SJCRH30 (cell line): ENCODE data around the gene HNRNPR. TPM values are rescaled to one million over a fixed set of nuclear protein-coding genes. Genes with fewer than 3 reads are reported as not detected.
"Not testable (repeated sequence)": the region's sequence is repeated elsewhere in the genome, so short reads cannot be mapped to it uniquely, and the experiment has no call there.

Source experiments
- DNase-seq, 2 experiments: peaks; one replicate each; pipeline ENCODE4 v3.0.0-alpha.2; 2015 to 2020
- H3K27ac ChIP-seq: fragments of 250-450 bp; sonication (Bioruptor Pico); 2 replicates; pipeline ENCODE4 v1.5.1; 2020; ENCODE audit warnings: mild to moderate bottlenecking, moderate library complexity
- H3K27me3 ChIP-seq: fragments of 250-450 bp; sonication (Bioruptor Pico); 2 replicates; pipeline ENCODE4 v1.5.1; 2020; ENCODE audit warnings: mild to moderate bottlenecking, moderate library complexity
- H3K36me3 ChIP-seq: fragments of 250-450 bp; sonication (Bioruptor Pico); 2 replicates; pipeline ENCODE4 v1.5.1; 2020; ENCODE audit warnings: mild to moderate bottlenecking, moderate library complexity
- H3K4me1 ChIP-seq: fragments of 250-450 bp; sonication (Bioruptor Pico); 2 replicates; pipeline ENCODE4 v1.5.1; 2020; ENCODE audit warnings: mild to moderate bottlenecking, moderate library complexity
- H3K4me3 ChIP-seq: fragments of 250-450 bp; sonication (Bioruptor Pico); 2 replicates; pipeline ENCODE4 v1.5.1; 2020; ENCODE audit warnings: mild to moderate bottlenecking, moderate library complexity
- H3K9me3 ChIP-seq: fragments of 250-450 bp; sonication (Bioruptor Pico); replicated peaks from 2 replicates; pipeline ENCODE4 v1.5.1; 2020; ENCODE audit warnings: mild to moderate bottlenecking, moderate library complexity
- total RNA-seq: library from RNA; depleted of rRNA; stranded (reverse); fragments of >200 nt; shearing (Covaris generic); gene quantifications from 2 replicates; pipeline ENCODE4 v1.2.3, GENCODE V29; 2014

The HNRNPR gene
- total RNA-seq, 1 experiment from 2014 or later, result 380 TPM

- not testable (repeated sequence) for H3K9me3 ChIP-seq, H3K4me3 ChIP-seq, DNase-seq, H3K4me1 ChIP-seq, H3K36me3 ChIP-seq, H3K27ac ChIP-seq, H3K27me3 ChIP-seq
These were observed 30.1 kb upstream of the HNRNPR start for GRCh38 chr1:23374079-23374735.

- Histone ChIP-seq H3K4me3 (no peak overlapping the region), H3K27me3 (no peaks in the 10 kb centered on the region), H3K36me3 (no peaks in the 10 kb centered on the region), H3K4me1 (peaks cover 9% of the 10 kb centered on the region), H3K27ac (no peak overlapping the region), H3K9me3 (no peaks in the 10 kb centered on the region)
- DNase-seq, result peak in 1 of 2 experiments; percentile 52
These were observed 28.1 kb upstream of the HNRNPR start for GRCh38 chr1:23371987-23372880.

DNA sequence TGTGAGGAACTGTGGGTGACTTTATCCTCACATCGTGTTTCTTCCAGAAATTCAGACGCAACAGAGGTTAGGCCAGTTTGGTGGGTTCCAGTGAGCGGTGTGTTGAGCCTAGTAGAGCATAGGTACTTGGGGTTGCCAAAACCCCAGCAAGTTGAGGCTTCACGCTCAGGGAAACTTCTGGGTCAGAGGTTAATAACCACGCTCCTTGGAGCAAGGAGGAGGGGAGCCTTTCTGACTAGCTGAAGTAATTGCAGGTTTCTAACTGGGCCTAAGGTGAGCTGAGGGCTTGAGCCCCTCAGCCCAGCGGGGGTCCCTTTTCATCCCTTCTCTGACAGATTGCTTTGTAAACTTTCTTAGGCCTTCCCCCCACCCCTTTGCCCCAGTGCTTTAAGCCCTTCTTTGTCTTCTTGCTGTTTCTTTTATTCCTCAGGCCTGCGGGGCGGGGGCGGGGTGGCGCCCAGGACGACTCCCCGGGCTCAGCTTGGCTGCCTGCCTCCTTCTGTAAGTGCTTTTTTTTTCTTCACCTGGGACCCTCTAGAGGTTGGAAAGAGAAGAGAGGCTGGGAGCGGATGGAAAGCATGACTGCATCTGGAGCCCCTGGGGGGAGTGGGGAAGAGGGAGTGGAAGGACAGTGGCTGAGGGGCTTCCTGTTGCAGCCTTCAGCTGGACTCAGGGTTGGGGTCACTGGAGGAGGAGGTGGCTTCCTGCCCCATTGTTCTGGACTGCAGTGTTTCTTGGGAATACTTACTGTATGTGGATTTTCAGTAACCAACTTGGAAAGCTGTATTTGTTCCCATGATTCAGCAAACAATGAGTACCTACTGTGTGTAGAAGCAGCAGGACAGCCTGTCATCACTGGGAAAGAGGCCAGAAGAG lies 26.9 kb upstream of the HNRNPR start:
- no peak for DNase-seq
- no peak overlapping the region for H3K27ac ChIP-seq
- H3K4me3 ChIP-seq, result no peak overlapping the region
- H3K4me1 ChIP-seq, result peaks cover 9% of the 10 kb centered on the region
- no peaks in the 10 kb centered on the region for H3K27me3 ChIP-seq
- no peaks in the 10 kb centered on the region for H3K9me3 ChIP-seq
- H3K36me3 ChIP-seq, result no peaks in the 10 kb centered on the region

- DNase-seq, result no peak
- Histone ChIP-seq H3K9me3 (no peaks in the 10 kb centered on the region), H3K27me3 (no peaks in the 10 kb centered on the region), H3K4me3 (peak overlapping the region; percentile 81), H3K27ac (peak overlapping the region; percentile 90; the same call in 1 of the 2 replicates), H3K36me3 (peaks cover 2% of the 10 kb centered on the region; the same call in 1 of the 2 replicates), H3K4me1 (peaks cover 9% of the 10 kb centered on the region)
These were observed 26.2 kb upstream of the HNRNPR start for GRCh38 chr1:23370330-23370708.

DNA sequence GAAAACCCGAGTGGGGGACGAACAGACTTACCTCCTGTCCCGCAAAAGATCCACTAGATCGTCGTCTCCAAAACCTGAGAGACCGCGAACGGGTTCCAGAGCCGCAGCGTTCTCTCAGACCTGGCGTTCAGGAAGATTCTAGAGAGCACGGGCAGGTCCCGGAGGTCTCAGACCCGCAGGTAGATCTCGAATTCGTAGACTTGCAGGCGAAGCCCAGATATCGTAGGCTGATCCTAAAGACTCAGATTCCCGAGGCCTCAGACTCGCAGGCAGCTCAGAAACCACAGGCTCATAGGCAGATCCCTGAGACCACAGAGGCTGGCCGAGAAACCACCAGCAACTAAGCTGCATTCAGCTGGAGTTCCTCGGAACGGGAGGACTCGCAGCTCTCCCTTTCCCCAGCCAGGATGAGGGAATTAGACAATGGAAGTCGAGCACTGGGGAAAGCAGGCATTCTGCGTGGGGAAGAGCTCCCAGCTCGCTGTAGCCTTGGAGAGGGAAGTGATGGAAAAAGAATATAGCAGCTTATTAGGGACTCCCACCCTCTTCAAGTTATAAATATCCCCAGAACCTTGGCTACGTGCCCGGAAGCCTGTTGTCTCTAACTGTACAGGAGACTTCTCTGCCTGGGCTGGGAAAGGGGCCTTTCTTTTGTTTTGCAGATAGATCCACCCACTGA lies 25.4 kb upstream of the HNRNPR start, which contains the start of gene ZNF436:
Gene ZNF436 (minus strand): TSS at position 502 of the 679 bp plus-strand sequence. CDS start 1,831 bp downstream, outside the sequence.
- peak within 1 kb of the TSS; percentile 81 for H3K4me3 ChIP-seq
- H3K9me3 ChIP-seq, result no peaks in the 10 kb centered on the region
- peaks cover 9% of the 10 kb centered on the region for H3K4me1 ChIP-seq
- DNase-seq, result peak; percentile 94 to 95
- H3K36me3 ChIP-seq, result peaks cover 5% of the 10 kb centered on the region
- H3K27me3 ChIP-seq, result no peaks in the 10 kb centered on the region
- peak within 1 kb of the TSS; percentile 90 for H3K27ac ChIP-seq

DNA sequence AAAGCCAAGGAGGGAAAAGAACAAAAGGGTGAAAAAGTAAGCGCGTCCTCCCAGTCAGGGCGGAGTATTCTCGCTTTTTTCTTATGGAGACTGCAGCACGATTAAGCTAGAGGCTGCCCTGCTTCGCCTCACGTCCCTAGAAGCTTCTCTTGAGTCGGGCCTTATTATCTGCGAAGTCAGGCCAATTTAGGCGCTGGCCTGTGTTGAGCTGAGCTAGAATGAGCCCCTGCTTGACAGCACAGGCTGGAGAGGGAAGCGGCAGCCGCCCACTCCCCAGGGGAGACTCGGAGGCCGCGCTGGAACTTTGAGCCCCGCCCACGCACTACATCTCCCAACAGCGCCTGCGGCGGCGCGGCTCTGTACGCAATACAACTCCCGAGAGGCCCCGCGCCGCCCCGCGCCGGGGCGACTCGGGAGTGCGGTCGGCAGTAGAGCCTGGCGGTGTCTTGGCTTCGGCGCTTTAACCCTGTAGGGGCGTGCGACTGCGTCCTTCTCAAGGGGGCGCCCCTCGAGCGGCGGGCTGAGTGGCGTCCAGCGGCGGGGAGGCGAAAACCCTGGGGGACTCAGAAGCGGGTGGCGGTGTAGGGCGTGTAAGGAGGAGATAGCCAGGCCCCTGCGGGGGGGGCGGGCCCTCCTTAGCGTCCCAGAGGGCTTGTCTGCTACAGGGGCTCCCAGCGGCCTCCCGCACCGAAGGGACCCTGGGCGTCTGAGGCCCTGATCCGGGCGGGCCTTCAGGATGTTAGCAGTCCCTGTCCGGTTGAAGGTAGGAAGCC lies 24.7 kb upstream of the HNRNPR start:
- H3K4me3 ChIP-seq, result peak overlapping the region; percentile 81
- H3K27ac ChIP-seq, result peak overlapping the region; percentile 90
- peaks cover 12% of the 10 kb centered on the region for H3K36me3 ChIP-seq
- DNase-seq, result peak; percentile 95 to 97
- H3K27me3 ChIP-seq, result no peaks in the 10 kb centered on the region
- H3K4me1 ChIP-seq, result peaks cover 9% of the 10 kb centered on the region
- peaks cover 1% of the 10 kb centered on the region; the same call in 1 of the 2 replicates for H3K9me3 ChIP-seq

- peak; percentile 99 to 100 for DNase-seq
- no peaks in the 10 kb centered on the region for H3K27me3 ChIP-seq
- H3K4me1 ChIP-seq, result peaks cover 9% of the 10 kb centered on the region
- H3K9me3 ChIP-seq, result peaks cover 9% of the 10 kb centered on the region
- peaks cover 20% of the 10 kb centered on the region for H3K36me3 ChIP-seq
- peak overlapping the region; percentile 81 for H3K4me3 ChIP-seq
- H3K27ac ChIP-seq, result peak overlapping the region; percentile 90
These were observed 23.9 kb upstream of the HNRNPR start for GRCh38 chr1:23367791-23368561.

DNA sequence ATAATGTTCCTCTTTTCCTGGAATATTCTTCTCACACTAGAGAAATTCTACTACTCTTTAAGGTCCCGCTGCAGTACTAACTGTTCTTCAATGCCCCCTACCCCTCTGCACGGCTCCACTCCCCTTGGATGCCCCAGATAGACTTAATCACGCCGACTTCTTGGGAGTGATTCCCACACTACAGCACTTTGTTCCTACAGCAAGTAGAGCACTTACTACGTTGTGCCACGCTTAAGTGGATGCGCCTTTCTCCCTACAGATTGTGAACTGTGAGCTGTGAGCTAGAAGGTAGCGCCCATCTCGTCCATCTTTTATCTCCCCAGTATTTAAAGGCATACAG lies 23.3 kb upstream of the HNRNPR start:
- Histone ChIP-seq H3K4me1 (peaks cover 9% of the 10 kb centered on the region), H3K9me3 (peaks cover 14% of the 10 kb centered on the region), H3K27me3 (no peaks in the 10 kb centered on the region), H3K4me3 (peak overlapping the region; percentile 81), H3K27ac (peak overlapping the region; percentile 90; the same call in 1 of the 2 replicates), H3K36me3 (peaks cover 25% of the 10 kb centered on the region)
- DNase-seq, result no peak

GRCh38 chr1:23366598-23366997 lies 22.5 kb upstream of the HNRNPR start:
- no peak overlapping the region for H3K27ac ChIP-seq
- H3K9me3 ChIP-seq, result peaks cover 23% of the 10 kb centered on the region
- H3K27me3 ChIP-seq, result no peaks in the 10 kb centered on the region
- no peak overlapping the region for H3K4me3 ChIP-seq
- H3K36me3 ChIP-seq, result peaks cover 34% of the 10 kb centered on the region
- no peak for DNase-seq
- H3K4me1 ChIP-seq, result peaks cover 9% of the 10 kb centered on the region

DNA sequence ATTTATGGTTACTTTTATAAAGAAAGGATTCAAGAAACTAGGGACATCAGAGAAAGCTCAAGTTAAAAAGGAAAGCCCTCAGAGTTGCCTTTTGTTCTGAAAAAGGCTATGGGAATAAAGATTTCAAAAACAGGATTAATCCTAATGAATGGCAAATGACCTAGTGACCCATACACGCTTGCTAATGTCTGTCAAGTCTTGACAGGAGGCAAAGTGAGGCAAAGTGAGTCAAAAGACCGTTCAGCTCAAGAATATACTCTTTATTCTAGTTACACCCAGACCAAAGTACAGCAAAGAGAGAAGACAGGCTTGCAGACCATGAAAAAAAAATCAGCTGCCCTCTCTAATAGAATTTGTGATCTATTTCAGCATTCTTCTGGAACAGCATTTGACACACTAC lies 22.1 kb upstream of the HNRNPR start:
- Histone ChIP-seq H3K27ac (no peak overlapping the region), H3K4me1 (peaks cover 9% of the 10 kb centered on the region), H3K36me3 (peaks cover 38% of the 10 kb centered on the region), H3K27me3 (no peaks in the 10 kb centered on the region), H3K4me3 (no peak overlapping the region), H3K9me3 (peaks cover 27% of the 10 kb centered on the region)
- DNase-seq, result no peak

- peak in 1 of 2 experiments; percentile 29 for DNase-seq
- Histone ChIP-seq H3K4me1 (no peaks in the 10 kb centered on the region), H3K9me3 (peaks cover 45% of the 10 kb centered on the region), H3K27me3 (no peaks in the 10 kb centered on the region), H3K36me3 (peaks cover 58% of the 10 kb centered on the region), H3K4me3 (no peak overlapping the region), H3K27ac (no peak overlapping the region)
These were observed 18.2 kb upstream of the HNRNPR start for GRCh38 chr1:23362218-23362713.

- Histone ChIP-seq H3K4me3 (no peak overlapping the region), H3K4me1 (no peaks in the 10 kb centered on the region), H3K36me3 (peaks cover 43% of the 10 kb centered on the region), H3K27me3 (no peaks in the 10 kb centered on the region), H3K9me3 (peaks cover 40% of the 10 kb centered on the region), H3K27ac (no peak overlapping the region)
- DNase-seq, result no peak
These were observed 14.3 kb upstream of the HNRNPR start for GRCh38 chr1:23358310-23358875.
